CD4-positive, alpha-beta T cell treated with Interleukin-10 for 1 hour (primary cell): Measurements from ENCODE around the gene NLRP3.
"Not testable (repeated sequence)": the region's sequence is repeated elsewhere in the genome, so short reads cannot be mapped to it uniquely, and the experiment has no call there.

Experiments used
- DNase-seq: peaks from one replicate; pipeline ENCODE4 v3.0.0-alpha.2; 2020

The NLRP3 gene

DNA sequence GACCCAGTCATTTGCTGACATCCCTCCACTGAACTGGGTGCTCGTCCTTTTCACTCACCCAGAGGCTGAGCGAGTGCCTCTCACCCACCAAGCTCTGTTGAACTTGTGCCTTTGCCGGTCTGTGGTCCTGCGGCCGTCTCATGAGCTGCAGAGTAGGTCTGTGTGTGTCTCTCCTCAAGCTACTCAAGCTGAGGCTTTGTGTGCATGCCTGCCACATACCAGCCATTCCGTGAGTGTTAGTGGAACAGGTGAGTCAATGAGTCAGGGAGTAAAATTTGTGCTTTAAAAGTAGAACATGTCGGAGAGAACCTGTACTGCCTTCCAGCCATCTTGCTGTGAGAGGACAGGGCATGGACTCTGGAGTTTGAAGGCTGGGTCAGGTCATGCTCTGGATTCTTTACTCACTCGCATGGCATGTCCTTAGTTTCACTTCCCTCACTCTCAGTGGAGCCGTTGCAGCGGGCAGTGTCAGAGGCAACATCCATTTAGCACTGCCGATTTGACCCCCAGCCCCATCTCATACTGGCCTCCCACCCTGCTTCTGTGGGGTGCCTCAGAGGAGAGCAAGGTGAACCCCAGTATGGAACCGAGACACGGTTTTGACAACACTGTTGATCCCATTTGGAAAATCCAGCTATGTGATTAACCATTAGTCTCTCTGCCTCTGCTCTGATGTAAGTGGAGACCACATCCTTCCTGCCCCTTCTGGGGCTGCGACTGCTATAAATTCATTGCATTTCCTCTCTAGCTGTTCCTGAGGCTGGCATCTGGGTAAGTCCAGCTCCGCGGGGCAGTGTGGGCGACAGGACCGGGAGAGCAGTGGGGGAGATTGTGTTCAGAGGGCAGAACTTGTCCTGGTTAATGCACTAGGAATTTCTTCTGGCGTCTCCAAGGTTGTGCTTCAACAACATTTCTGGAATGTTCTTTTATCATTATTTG lies at the start of gene NLRP3:
TSS of gene NLRP3 (plus strand) at position 751 of the 939 bp plus-strand sequence. CDS start 2,628 bp downstream, outside the sequence.
- DNase-seq = peak; percentile 70

DNA sequence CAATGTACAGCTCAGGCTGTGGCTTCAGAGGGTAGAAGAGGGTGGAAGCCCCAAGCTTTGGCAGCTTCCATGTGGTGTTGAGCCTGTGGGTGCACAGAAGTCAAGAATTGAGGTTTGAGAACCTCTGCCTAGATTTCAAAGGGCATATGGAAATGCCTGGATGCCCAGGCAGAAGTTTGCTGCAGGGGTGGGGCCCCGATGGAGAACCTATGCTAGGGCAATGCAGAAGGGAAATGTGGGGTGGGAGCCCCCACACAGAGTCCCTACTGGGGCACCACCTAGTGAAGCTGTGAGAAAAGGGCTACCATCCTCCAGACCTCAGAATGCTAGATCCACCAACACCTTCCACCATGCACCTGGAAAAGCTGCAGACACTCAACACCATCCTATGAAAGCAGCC lies 49.6 kb upstream of the NLRP3 start:
- not testable (repeated sequence) for DNase-seq

DNA sequence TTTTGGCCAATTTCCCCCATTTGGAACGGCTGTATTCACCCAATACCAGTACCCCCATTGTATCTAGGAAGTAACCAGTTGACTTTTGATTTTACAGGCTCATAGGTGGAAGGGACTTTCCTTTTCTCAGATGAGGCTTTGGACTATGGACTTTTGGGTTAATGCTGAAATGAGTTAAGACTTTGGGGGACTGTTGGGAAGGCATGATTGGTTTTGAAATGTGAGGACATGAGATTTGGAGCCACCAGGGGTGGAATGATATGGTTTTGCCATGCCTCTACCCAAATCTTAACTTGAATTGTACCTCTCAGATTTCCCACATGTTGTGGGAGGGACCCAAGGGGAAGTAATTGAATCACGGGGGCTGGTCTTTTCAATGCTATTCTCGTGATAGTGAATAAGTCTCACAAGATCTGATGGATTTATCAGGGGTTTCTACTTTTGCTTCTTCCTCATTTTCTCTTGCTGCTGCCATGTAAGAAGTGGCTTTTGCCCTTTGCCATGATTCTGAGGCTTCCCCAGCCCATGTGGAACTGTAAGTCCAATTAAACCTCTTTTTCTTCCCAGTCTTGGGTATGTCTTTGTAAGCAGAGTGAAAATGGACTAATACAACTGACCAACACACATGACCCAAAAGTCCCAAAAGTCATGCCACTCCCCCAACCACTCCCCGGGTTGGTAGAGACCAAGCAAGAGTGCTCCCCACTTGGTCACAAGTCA lies 48.9 kb upstream of the NLRP3 start:
- DNase-seq = no peak

DNA sequence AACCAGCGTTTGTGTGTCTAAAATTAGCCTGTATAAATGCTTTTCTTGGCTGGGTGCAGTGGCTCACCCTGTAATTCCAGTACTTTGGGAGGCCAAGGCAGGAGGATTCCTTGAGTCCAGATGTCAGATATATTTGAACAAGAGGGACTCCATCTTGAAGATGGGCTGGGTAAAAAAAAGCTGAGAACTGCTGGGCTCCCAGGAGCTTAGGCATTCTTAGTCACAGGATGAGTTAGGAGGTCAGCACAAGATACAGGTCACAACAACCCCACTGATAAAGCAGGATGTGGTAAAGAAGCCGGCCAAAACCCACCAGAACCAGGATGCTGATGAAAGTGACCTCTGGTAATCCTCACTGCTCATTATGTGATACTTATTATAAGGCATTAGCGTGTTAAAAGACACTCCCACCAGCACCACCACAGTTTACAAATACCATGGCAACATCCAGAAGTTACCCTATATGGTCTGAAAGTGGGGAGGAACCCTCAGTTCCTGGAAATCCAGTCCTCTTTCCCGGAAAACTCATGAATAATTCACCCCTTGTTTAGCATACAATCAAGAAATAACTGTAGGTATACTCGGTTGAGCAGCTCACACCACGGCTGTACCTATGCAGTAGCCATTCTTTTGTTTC lies 48.1 kb upstream of the NLRP3 start:
- no peak for DNase-seq

DNA sequence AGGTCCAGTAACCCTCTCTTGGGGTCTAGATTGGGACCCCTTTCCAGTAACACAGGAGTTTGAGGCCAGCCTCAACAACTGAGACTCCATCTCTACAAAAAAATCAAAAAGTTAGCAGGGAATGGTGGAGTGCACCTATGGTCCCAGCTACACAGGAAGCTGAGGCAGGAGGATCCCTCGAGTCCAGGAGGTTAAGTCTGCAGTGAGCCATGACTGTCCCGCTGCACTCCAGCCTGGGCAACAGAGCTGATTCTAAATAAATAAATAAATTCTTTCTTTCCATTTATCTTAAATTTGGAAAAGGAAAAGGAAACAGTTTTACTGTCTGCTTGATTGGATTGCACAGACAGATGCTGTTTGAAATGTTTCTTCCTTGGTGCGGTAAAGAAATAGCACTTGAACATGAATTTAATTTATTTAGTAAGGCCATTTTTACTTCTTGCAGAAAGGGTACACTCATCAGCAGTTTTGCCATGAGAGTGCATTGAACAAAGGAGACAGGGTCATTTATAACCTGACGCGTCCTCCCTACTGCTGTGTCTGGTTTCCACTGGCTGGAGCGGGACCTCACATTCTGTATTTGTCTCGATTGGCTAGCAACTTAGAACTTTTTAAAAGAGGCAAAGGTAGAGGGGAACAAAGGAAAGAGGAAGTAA lies 47.4 kb upstream of the NLRP3 start:
- DNase-seq = no peak

DNA sequence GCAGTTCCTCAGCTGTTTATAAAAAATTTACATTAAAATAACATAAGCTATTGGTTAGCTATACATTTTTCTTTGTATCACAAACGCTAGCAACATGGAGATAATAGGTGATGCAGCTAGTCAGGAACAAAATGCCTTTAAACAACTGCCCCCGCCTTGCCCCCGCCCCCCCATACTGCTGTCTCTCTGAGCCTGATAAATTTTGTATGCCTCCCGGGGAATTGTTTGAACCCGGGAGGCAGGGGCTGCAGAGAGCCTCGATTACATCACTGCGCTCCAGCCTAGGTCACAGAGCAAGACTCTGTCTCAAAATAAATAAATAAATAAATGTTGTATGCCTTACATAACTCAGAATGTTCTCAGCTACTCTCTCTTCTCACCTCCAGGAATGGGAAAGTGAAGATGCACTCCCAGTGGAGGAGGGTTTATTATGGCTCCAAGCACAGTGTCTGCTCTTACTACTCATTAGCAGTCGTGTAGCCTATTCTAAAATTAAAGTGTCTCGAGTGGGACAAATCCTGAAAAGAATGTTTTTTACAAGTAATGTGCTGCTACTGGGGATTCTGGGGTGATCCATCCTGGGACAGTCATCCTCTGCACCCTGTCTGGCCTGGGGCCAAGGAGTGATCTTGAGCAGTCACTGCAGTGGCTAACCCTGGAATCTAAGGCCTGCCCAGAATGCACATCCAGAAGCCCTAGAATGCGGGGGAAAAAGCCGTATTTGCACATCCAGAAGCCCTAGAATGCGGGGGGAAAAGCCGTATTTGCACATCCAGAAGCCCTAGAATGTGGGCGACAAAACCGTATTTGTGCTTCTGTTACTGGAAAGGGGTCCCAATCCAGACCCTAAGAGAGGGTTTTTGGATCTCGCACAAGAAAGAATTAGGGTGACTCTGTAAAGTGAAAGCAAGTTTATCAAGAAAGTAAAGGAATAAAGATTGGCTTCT lies 44.9 kb upstream of the NLRP3 start:
- DNase-seq = no peak

DNA sequence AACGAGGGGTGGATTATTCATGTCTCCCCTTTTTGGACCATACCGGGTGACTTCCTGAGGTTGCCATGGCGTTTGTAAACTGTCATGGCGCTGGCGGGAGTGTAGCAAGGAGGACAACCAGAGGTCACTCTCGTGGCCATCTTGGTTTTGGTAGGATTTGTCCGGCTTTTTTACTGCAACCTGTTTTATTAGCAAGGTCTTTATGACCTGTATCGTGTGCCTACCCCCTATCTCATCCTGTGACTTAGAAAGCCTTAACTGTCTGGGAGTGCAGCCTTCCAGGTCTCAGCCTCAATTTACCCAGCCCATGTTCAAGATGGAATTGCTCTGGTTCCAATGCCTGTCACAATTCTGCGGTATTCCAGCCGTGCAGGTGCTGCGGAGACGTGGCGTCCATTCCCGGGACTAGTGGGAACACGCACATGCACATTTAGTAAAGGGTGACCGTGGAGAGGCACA lies 44.1 kb upstream of the NLRP3 start:
- DNase-seq = no peak

DNA sequence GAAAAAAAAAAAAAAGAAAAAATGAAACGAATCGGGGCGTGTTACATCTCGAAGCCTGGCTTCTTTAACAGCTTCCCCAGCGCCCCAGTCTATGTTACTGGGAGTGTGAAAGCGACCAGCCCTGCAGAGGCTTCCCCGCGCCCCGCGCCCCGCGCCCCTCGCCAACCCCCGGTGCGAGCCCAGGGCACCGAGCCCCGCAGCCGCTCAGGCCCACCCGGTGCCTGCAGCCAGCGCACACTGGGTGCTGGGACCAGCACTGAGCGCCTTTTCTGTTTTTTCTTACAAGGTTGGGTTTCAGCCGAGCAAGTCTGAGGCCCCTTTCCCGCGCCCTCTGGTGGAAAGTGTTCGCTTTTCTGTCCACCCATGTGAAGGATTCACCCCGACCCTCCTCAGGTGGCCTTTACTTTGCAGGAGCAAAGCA lies 42.2 kb upstream of the NLRP3 start:
- DNase-seq = peak; percentile 58

DNA sequence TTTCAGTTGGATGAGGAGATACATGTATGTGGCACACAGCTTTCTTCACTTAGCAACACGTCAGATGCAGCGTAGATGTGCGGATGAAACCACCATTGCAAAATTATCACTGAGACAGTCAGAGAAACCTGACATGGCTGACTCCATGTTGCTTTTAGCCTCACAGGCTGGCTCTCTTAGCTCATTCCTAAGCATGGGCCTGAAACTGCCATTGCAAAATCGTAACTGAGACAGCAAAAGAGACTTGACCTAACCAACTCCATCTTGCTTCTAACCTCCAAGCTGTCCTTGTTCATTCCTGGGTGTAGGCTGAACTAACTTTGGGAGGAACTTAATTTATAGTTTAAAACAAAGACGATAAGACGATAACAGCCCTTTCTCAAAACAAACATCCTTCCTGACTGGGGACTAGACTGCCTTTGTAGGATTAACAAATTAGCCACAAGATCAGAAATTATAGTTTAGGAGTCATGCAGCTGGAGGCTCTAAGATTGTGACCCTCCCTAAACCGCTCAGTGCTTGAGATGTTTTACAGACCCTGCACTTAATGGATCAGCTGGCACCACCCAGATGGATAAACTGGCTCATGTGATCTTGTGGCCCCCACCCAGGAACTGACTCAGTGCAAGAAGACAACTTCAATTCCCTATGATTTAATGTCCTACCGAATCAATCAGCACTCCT lies 41.2 kb upstream of the NLRP3 start:
- not testable (repeated sequence) for DNase-seq

DNA sequence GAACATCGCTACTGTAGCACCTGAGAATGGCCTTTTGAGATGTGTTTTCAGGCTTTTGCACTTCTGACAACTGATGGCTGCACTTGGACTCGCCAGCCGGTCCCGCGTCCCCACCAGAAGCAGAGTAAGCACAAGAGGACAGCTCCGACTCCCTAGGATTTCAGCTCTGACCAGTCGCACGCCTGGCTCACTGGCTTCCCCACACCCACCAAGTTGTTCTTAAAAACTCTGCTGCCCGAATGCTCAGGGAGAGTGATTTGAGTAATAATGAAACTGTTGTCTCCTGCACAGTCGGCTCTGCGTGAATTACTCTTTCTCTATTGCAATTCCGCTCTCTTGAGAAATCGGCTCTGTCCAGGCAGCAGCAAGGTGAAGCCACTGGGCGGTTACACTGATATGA lies 40.2 kb upstream of the NLRP3 start:
- no peak for DNase-seq

DNA sequence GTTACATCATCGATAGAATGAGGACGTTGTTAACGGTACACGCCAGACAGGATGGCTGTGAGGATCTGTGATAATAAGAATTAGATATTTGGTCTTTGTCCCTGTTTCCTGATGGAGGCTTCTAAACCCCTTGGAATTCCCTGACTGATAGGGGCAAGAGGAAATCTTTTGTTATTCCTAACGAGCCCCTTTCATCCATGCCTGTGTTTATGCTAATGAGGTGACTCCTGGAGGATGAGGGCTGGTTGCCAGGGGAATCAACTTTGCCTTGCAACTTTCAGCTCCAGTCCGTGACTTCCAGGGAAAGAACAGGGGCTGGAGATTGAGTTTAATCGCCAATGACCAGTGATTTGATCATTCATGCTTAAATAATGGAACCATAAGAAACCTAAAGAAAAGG lies 39.3 kb upstream of the NLRP3 start:
- DNase-seq = no peak

DNA sequence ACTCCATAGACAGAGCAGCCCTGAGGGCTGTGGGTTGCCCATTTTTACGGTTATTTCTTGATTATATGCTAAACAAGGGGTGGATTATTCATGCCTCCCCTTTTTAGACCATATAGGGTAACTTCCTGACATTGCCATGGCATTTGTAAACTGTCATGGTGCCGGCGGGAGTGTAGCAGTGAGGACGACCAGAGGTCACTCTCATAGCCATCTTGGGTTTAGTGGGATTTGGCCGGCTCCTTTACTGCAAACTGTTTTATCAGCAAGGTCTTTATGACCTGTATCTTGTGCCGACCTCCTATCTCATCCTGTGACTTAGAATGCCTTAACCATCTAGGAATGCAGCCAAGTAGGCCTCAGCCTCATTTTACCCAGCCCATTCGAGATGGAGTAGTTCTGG lies 38.3 kb upstream of the NLRP3 start:
- DNase-seq = not testable (repeated sequence)

DNA sequence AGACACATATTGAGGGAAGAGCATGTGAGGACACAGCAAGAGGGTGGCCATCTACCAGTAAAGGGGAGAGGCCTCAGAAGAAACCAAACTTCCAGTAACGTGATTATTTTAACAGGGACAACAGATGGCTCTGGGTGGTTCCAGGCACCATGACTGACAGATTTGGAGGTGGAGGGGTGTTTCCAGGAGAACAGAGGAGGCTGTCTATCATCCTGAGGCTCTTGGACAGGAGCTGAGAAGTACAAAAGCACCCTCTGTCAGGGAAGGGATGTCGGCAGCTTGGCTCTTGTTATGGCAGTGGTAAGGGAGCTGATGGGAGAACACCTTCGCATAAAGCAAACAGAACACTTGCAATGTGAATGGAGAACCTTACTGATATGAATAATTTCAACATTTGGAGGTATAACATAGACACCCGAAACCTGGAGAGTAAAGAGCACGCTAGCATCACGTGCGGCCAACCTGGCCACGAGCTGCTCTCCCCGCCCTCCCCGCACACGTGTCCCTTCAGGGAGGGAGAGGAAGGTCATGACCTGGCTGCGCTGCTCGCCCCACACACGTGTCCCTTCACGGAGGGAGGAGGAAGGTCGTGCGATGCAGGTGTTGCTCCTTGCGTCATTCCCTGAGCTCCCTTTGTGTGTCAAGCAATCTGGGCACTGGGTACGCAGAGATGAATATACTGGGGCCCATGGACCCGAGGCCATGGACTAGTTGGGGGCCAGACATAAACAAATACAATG lies 37.5 kb upstream of the NLRP3 start:
- DNase-seq = no peak

DNA sequence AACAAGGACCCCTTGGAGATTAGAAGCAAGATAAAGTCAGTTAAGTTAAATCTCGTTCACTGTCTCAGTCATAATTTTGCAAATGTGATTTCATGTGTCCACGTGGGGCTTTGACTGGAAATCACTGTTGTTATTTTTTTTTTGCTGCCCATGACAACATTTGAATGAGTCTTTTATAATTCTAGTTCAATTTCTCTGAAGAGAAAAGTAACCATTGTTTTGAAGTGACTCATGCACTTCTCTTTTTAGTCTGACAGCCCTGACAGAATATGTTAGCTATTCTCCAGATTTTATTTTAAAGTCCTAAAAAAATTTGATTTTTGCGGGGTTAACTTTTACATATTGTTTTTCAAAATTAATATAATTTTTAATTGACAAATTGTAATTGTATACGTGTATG lies 30.7 kb upstream of the NLRP3 start:
- no peak for DNase-seq

DNA sequence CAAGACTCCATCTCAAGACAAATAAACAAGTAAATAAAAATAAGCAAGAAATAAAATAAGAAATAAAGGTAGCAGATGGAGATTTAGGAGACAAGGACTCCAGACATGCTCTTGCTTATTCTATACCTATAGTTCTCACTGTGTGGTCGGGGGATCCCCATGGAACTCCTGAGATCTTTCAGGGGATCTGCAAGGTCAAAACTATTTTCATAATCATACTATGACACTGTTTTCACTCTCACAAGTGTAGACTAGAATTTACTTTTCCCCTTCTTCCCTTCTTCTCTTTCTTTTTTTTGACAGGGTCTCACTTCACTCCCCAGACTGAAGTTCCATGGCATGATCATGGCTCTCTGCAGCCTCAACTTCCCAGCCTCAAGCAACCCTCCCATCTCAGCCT lies 29.8 kb upstream of the NLRP3 start:
- DNase-seq = no peak

DNA sequence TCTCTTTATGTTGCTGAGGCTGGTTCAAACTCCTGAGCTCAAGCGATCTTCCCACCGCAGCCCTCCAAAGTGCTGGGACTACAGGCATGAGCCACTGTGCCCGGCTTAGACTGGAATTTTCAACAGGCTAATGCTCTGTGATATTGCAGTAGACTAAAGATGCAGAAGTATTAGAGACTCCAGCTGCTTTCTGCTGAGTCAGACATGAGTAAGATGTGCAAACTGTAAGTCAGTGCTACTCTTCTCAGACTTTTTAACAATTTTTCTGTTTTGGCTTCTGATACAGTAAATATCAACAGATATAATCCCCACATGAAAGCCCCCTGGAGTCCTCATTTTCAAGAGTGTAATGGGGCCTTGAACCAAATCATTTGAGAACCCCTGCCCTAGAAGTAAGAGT lies 29.3 kb upstream of the NLRP3 start:
- DNase-seq = no peak

DNA sequence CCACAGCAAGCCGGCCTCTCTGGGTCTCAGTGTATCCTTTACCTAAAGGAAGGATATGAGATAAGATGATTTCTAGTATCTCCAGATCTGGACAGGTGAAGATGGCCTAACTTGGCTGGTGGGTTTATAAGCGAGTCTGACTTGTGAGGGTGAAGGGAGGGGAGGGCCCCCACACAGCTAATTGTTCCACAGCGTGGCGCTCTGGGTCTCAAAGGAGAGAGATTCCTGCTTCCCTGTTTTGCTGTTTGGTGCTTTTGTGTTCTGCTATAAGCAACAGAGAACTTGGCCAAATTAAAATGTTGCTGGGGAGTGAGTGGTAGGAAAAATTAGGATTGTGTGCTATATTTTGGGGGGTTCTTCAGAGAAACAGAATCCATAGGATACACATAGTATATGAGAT lies 28.9 kb upstream of the NLRP3 start:
- no peak for DNase-seq

DNA sequence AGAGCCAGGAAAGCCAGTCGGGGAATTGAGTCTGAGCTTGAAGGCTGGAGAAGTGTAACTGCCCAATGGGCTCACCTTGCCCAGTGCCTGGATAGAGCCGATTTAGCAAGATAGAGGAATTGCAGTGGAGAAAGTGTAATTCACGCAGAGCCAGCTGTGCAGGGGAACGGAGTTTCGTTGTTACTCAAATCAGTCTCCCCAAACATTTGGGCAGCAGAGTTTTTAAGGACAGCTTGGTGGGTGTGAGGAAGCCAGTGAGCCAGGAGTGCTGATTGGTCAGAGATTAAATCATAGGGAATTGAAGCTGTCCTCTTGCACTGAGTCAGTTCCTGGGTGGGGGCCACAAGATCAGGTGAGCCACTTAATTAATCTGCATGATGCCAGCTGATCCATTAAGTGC lies 28.4 kb upstream of the NLRP3 start:
- no peak for DNase-seq

DNA sequence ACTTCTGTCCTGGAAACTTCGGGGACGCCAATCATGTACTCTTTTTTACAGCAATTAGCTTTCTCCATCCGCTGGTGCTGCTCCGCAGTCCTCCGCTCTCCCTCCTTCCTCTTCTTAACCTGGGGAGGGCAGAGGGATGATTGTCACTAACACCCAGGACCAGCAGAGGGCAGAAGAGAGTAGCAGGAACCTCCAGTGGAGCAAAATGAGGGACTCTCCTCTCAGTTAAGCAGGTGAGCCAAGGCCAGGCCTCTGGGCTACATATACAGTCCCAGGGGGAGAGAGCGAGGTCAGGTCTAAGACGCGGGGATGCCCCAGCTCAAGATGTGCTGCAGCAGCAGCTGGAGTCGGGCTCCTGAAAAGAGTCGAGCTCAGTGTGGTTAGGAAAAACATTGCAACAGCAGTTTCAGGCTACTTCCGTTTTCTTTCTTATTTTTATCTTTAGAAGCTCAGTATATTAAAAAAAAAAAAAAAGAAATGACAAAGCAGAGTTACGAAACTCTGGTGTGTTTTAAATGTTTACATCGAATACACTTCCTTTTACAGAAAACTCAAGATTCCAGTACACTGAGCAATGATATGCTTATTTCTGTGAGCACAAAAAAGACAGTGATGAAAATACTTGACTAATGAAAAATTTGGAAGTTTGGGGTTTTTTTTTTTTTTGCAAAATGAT lies 25.7 kb upstream of the NLRP3 start:
- DNase-seq = peak; percentile 88

DNA sequence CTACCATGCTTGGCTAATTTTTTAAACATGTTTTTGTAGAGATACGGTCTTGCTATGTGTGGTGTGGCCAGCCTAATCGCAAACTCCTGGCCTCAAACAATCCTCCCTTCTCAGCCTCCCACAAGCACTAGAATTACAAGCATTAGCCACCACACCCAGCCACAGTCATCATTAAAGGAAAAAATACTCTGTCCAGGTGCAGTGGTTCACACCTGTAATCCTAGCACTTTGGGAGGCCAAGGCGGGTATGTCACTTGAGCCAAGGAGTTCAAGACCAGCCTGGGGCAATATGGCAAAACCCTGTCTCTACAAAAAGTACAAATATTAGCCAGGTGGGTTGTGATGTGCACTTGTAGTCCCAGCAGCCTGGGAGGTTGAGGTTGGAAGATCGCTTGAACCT lies 25.0 kb upstream of the NLRP3 start:
- DNase-seq = no peak
